Urinary bladder (tissue), 4 donors: Measurements from ENCODE around the gene B3GAT1. TPM values are rescaled to one million over a fixed set of nuclear protein-coding genes. Genes with fewer than 3 reads are reported as not detected.
A peak's percentile ranks its signal among the peaks of the same experiment; 100 is the strongest.
"Not testable (repeated sequence)": the region's sequence is repeated elsewhere in the genome, so short reads cannot be mapped to it uniquely, and the experiment has no call there.

Experiments
- DNase-seq: peaks from one replicate; pipeline ENCODE4 v3.0.0-alpha.2; 2015; ENCODE audit errors: extremely low spot score
- H3K27ac ChIP-seq: one replicate; pipeline ENCODE4 v1.5.1; 2013; ENCODE audit warnings: low read depth, mild to moderate bottlenecking, moderate library complexity
- H3K36me3 ChIP-seq: one replicate; pipeline ENCODE4 v1.6.1; 2013; ENCODE audit warnings: mild to moderate bottlenecking, moderate library complexity; ENCODE audit not compliant: insufficient read depth
- H3K4me1 ChIP-seq: one replicate; pipeline ENCODE4 v1.6.1; 2013; ENCODE audit warnings: mild to moderate bottlenecking, moderate library complexity; ENCODE audit not compliant: insufficient read depth
- H3K4me3 ChIP-seq: one replicate; pipeline ENCODE4 v1.5.1; 2013; ENCODE audit warnings: low read depth, low read length
- WGBS: extraction: QIAGEN DNeasy Blood & Tissue Kit; methylation state at CpG from one replicate; pipeline ENCODE4 v1.1.7; 2013; 5-methylcytosine and 5-hydroxymethylcytosine counted together
- polyA plus RNA-seq: library from polyadenylated mRNA; stranded (reverse); fragments of 200-250 nt; gene quantifications from one replicate; pipeline ENCODE4 v1.2.3, GENCODE V29; 2013
- total RNA-seq: library from RNA; depleted of rRNA; stranded (reverse); fragments of >200 nt; gene quantifications from one replicate; pipeline ENCODE4 v1.2.3, GENCODE V29; 2014
- donor health status: healthy with polysubstance abuse.
- donor health status: healthy.

B3GAT1 gene
- total RNA-seq, result 0.32 TPM
- polyA plus RNA-seq, result 0.34 TPM

- Histone ChIP-seq H3K36me3 (no peaks in the 10 kb centered on the region), H3K4me1 (no peaks in the 10 kb centered on the region), H3K4me3 (peak within 1 kb of the TSS; percentile 56), H3K27ac (no peak within 1 kb of the TSS)
- DNase-seq, result no peak
- under 1% methylated on average over 91 of the region's 94 CpGs for WGBS
Measured at GRCh38 chr11:134412203-134413042, at the start of gene B3GAT1. Gene B3GAT1, minus strand, starts transcription at chr11:134412242. Its CDS starts 24,583 bp downstream, at chr11:134387659.

- WGBS, result 65% methylated on average over 1 of the region's 1 CpG
- H3K27ac ChIP-seq, result no peak overlapping the region
- no peaks in the 10 kb centered on the region for H3K4me1 ChIP-seq
- no peaks in the 10 kb centered on the region for H3K36me3 ChIP-seq
- DNase-seq, result no peak
- no peak overlapping the region for H3K4me3 ChIP-seq
Measured at GRCh38 chr11:134461621-134462020, 49.6 kb upstream of the B3GAT1 start.

- Histone ChIP-seq H3K27ac (no peak overlapping the region), H3K4me1 (no peaks in the 10 kb centered on the region), H3K4me3 (no peak overlapping the region), H3K36me3 (no peaks in the 10 kb centered on the region)
- 69% methylated on average over 3 of the region's 3 CpGs for WGBS
- DNase-seq, result no peak
Measured at GRCh38 chr11:134460881-134461280, 48.8 kb upstream of the B3GAT1 start.

GRCh38 chr11:134460062-134460561, 48.1 kb upstream of the B3GAT1 start:
- DNase-seq, result no peak
- 66% methylated on average over 8 of the region's 8 CpGs for WGBS

GRCh38 chr11:134459246-134460061, 47.4 kb upstream of the B3GAT1 start:
- H3K36me3 ChIP-seq, result no peaks in the 10 kb centered on the region
- H3K4me1 ChIP-seq, result no peaks in the 10 kb centered on the region
- H3K27ac ChIP-seq, result no peak overlapping the region
- DNase-seq, result no peak
- 45% methylated on average over 10 of the region's 10 CpGs for WGBS
- H3K4me3 ChIP-seq, result no peak overlapping the region

More at GRCh38 chr11:134460062-134460561, 48.1 kb upstream of the B3GAT1 start:
- no peak overlapping the region for H3K4me3 ChIP-seq
- H3K27ac ChIP-seq, result no peak overlapping the region
- no peaks in the 10 kb centered on the region for H3K4me1 ChIP-seq
- no peaks in the 10 kb centered on the region for H3K36me3 ChIP-seq

- not testable (repeated sequence) for H3K27ac ChIP-seq, H3K36me3 ChIP-seq, H3K4me1 ChIP-seq, DNase-seq, H3K4me3 ChIP-seq
- WGBS, result 82% methylated on average over 2 of the region's 2 CpGs
Measured at GRCh38 chr11:134457411-134458007, 45.5 kb upstream of the B3GAT1 start.

- Histone ChIP-seq H3K27ac (no peak overlapping the region), H3K4me3 (no peak overlapping the region), H3K4me1 (no peaks in the 10 kb centered on the region), H3K36me3 (no peaks in the 10 kb centered on the region)
- no peak for DNase-seq
- 76% methylated on average over 3 of the region's 3 CpGs for WGBS
Measured at GRCh38 chr11:134455516-134455915, 43.5 kb upstream of the B3GAT1 start.

- no peak for DNase-seq
- no peak overlapping the region for H3K4me3 ChIP-seq
- H3K36me3 ChIP-seq, result no peaks in the 10 kb centered on the region
- 82% methylated on average over 6 of the region's 6 CpGs for WGBS
- no peak overlapping the region for H3K27ac ChIP-seq
- H3K4me1 ChIP-seq, result no peaks in the 10 kb centered on the region
Measured at GRCh38 chr11:134454146-134454690, 42.2 kb upstream of the B3GAT1 start.

GRCh38 chr11:134453441-134453840, 41.4 kb upstream of the B3GAT1 start:
- Histone ChIP-seq H3K4me3 (no peak overlapping the region), H3K4me1 (no peaks in the 10 kb centered on the region), H3K36me3 (no peaks in the 10 kb centered on the region), H3K27ac (no peak overlapping the region)
- 79% methylated on average over 6 of the region's 6 CpGs for WGBS
- no peak for DNase-seq

- H3K4me1 ChIP-seq, result no peaks in the 10 kb centered on the region
- no peaks in the 10 kb centered on the region for H3K36me3 ChIP-seq
- WGBS, result 82% methylated on average over 5 of the region's 5 CpGs
- H3K4me3 ChIP-seq, result no peak overlapping the region
- H3K27ac ChIP-seq, result no peak overlapping the region
- no peak for DNase-seq
Measured at GRCh38 chr11:134452838-134453155, 40.8 kb upstream of the B3GAT1 start.

- no peak for DNase-seq
- WGBS, result 78% methylated on average over 14 of the region's 14 CpGs
- Histone ChIP-seq H3K36me3 (no peaks in the 10 kb centered on the region), H3K4me1 (no peaks in the 10 kb centered on the region), H3K27ac (no peak overlapping the region), H3K4me3 (no peak overlapping the region)
Measured at GRCh38 chr11:134452026-134452837, 40.2 kb upstream of the B3GAT1 start.

- no peaks in the 10 kb centered on the region for H3K4me1 ChIP-seq
- H3K27ac ChIP-seq, result no peak overlapping the region
- no peak overlapping the region for H3K4me3 ChIP-seq
- 86% methylated on average over 7 of the region's 7 CpGs for WGBS
- DNase-seq, result no peak
- H3K36me3 ChIP-seq, result no peaks in the 10 kb centered on the region
Measured at GRCh38 chr11:134450186-134450585, 38.1 kb upstream of the B3GAT1 start.

GRCh38 chr11:134449713-134450112, 37.7 kb upstream of the B3GAT1 start:
- no peaks in the 10 kb centered on the region for H3K36me3 ChIP-seq
- no peak for DNase-seq
- no peak overlapping the region for H3K4me3 ChIP-seq
- WGBS, result 75% methylated on average over 7 of the region's 7 CpGs
- H3K27ac ChIP-seq, result no peak overlapping the region
- H3K4me1 ChIP-seq, result no peaks in the 10 kb centered on the region
